Mucosa of stomach (tissue), 1 donor: ENCODE results near the gene EPG5.
A peak's percentile ranks its signal among the peaks of the same experiment; 100 is the strongest.
"Not testable (repeated sequence)": the region's sequence is repeated elsewhere in the genome, so short reads cannot be mapped to it uniquely, and the experiment has no call there.

Experiments
- H3K27me3 ChIP-seq: one replicate; pipeline ENCODE4 v1.7.0; 2013; ENCODE audit warnings: mild to moderate bottlenecking, low read length; ENCODE audit not compliant: control insufficient read depth, insufficient read depth
- H3K36me3 ChIP-seq: one replicate; pipeline ENCODE4 v1.7.0; 2013; ENCODE audit warnings: low read length; ENCODE audit not compliant: control insufficient read depth, insufficient read depth
- H3K4me1 ChIP-seq: one replicate; pipeline ENCODE4 v1.7.0; 2013; ENCODE audit warnings: mild to moderate bottlenecking, low read length; ENCODE audit not compliant: control insufficient read depth, insufficient read depth
- H3K4me3 ChIP-seq: one replicate; pipeline ENCODE4 v1.7.0; 2013; ENCODE audit warnings: low read length
- H3K9ac ChIP-seq: one replicate; pipeline ENCODE4 v1.7.0; 2013; ENCODE audit warnings: mild to moderate bottlenecking, low read length, moderate library complexity
- H3K9me3 ChIP-seq: one replicate; pipeline ENCODE4 v1.7.0; 2013; ENCODE audit warnings: mild to moderate bottlenecking, low read length, moderate library complexity; ENCODE audit not compliant: control insufficient read depth
- donor health status: Pancreatic carcinoma.

The EPG5 gene

GRCh38 chr18:45828917-45829811, 138.0 kb downstream of the EPG5 start:
- Histone ChIP-seq H3K9ac (peak overlapping the region; percentile 55), H3K36me3 (no peaks in the 10 kb centered on the region), H3K4me1 (peaks cover 70% of the 10 kb centered on the region), H3K9me3 (no peaks in the 10 kb centered on the region), H3K27me3 (no peaks in the 10 kb centered on the region), H3K4me3 (no peak overlapping the region)

GRCh38 chr18:45826716-45827115, 140.4 kb downstream of the EPG5 start:
- not testable (repeated sequence) for H3K9ac ChIP-seq, H3K36me3 ChIP-seq, H3K9me3 ChIP-seq, H3K27me3 ChIP-seq, H3K4me3 ChIP-seq
- peaks cover 51% of the 10 kb centered on the region for H3K4me1 ChIP-seq

GRCh38 chr18:45826084-45826483, 141.0 kb downstream of the EPG5 start:
- Histone ChIP-seq H3K4me1 (peaks cover 56% of the 10 kb centered on the region), H3K27me3 (no peaks in the 10 kb centered on the region), H3K36me3 (no peaks in the 10 kb centered on the region), H3K9ac (no peak overlapping the region), H3K9me3 (no peaks in the 10 kb centered on the region), H3K4me3 (no peak overlapping the region)

- Histone ChIP-seq H3K4me3 (no peak within 1 kb of the TSS), H3K27me3 (no peaks in the 10 kb centered on the region), H3K9me3 (no peaks in the 10 kb centered on the region), H3K36me3 (no peaks in the 10 kb centered on the region), H3K4me1 (peaks cover 62% of the 10 kb centered on the region), H3K9ac (no peak within 1 kb of the TSS)
These were observed 141.7 kb downstream of the EPG5 start, which contains the start of gene SIGLEC15 for GRCh38 chr18:45825258-45826044. SIGLEC15 (plus strand) TSS chr18:45825675; CDS start chr18:45825729, 54 bp downstream.

GRCh38 chr18:45821711-45822110, 145.4 kb downstream of the EPG5 start:
- Histone ChIP-seq H3K9me3 (no peaks in the 10 kb centered on the region), H3K36me3 (no peaks in the 10 kb centered on the region), H3K4me3 (no peak overlapping the region), H3K9ac (no peak overlapping the region), H3K27me3 (no peaks in the 10 kb centered on the region), H3K4me1 (peaks cover 31% of the 10 kb centered on the region)

GRCh38 chr18:45821026-45821425, 146.1 kb downstream of the EPG5 start:
- H3K27me3 ChIP-seq, result no peaks in the 10 kb centered on the region
- no peak overlapping the region for H3K9ac ChIP-seq
- no peak overlapping the region for H3K4me3 ChIP-seq
- H3K36me3 ChIP-seq, result no peaks in the 10 kb centered on the region
- peaks cover 24% of the 10 kb centered on the region for H3K4me1 ChIP-seq
- no peaks in the 10 kb centered on the region for H3K9me3 ChIP-seq

- H3K27me3 ChIP-seq, result no peaks in the 10 kb centered on the region
- peaks cover 16% of the 10 kb centered on the region for H3K4me1 ChIP-seq
- no peaks in the 10 kb centered on the region for H3K36me3 ChIP-seq
- H3K4me3 ChIP-seq, result no peak overlapping the region
- H3K9ac ChIP-seq, result no peak overlapping the region
- H3K9me3 ChIP-seq, result no peaks in the 10 kb centered on the region
These were observed 146.9 kb downstream of the EPG5 start for GRCh38 chr18:45820106-45820745.

- not testable (repeated sequence) for H3K4me3 ChIP-seq, H3K9ac ChIP-seq, H3K9me3 ChIP-seq, H3K27me3 ChIP-seq, H3K36me3 ChIP-seq
- H3K4me1 ChIP-seq, result peaks cover 16% of the 10 kb centered on the region
These were observed 148.4 kb downstream of the EPG5 start for GRCh38 chr18:45818765-45819164.

GRCh38 chr18:45817543-45817942, 149.6 kb downstream of the EPG5 start:
- Histone ChIP-seq H3K4me3 (no peak overlapping the region), H3K9me3 (no peaks in the 10 kb centered on the region), H3K9ac (no peak overlapping the region), H3K36me3 (no peaks in the 10 kb centered on the region), H3K4me1 (peaks cover 16% of the 10 kb centered on the region), H3K27me3 (no peaks in the 10 kb centered on the region)

GRCh38 chr18:45814733-45815132, 152.4 kb downstream of the EPG5 start:
- H3K9ac ChIP-seq, H3K36me3 ChIP-seq, H3K4me1 ChIP-seq, H3K4me3 ChIP-seq, H3K9me3 ChIP-seq, H3K27me3 ChIP-seq: not testable (repeated sequence)

GRCh38 chr18:45807144-45807543, 160.0 kb downstream of the EPG5 start:
- not testable (repeated sequence) for H3K4me3 ChIP-seq

GRCh38 chr18:45806226-45806625, 160.9 kb downstream of the EPG5 start:
- Histone ChIP-seq H3K4me1 (peaks cover 28% of the 10 kb centered on the region), H3K27me3 (no peaks in the 10 kb centered on the region), H3K4me3 (no peak overlapping the region), H3K9me3 (no peaks in the 10 kb centered on the region), H3K36me3 (no peaks in the 10 kb centered on the region), H3K9ac (no peak overlapping the region)

More at GRCh38 chr18:45807144-45807543, 160.0 kb downstream of the EPG5 start:
- H3K36me3 ChIP-seq, H3K9ac ChIP-seq, H3K27me3 ChIP-seq, H3K9me3 ChIP-seq: not testable (repeated sequence)
- H3K4me1 ChIP-seq, result peaks cover 24% of the 10 kb centered on the region
